HG03103 (cell line): ENCODE measurements around the gene TMEM100.
A peak's percentile ranks its signal among the peaks of the same experiment; 100 is the strongest.

Source experiments
- ATAC-seq: cut with Tn5 transposase; IDR thresholded peaks from one replicate; pipeline ENCODE4 v1.9.1; 2021; ENCODE audit warnings: low read depth; ENCODE audit not compliant: unreplicated experiment

Gene TMEM100

GRCh38 chr17:55745258-55745657 is 22.6 kb upstream of the TMEM100 start:
- ATAC-seq: no peak

- peak; percentile 32 for ATAC-seq
Observed at GRCh38 chr17:55743103-55743679, 20.5 kb upstream of the TMEM100 start.

- peak; percentile 93 for ATAC-seq
Observed at GRCh38 chr17:55742272-55743102, 19.8 kb upstream of the TMEM100 start.

- ATAC-seq: no peak
Observed at GRCh38 chr17:55741356-55741700, 18.7 kb upstream of the TMEM100 start.

- no peak for ATAC-seq
Observed at GRCh38 chr17:55740511-55741355, 18.1 kb upstream of the TMEM100 start.

- no peak for ATAC-seq
Observed at GRCh38 chr17:55737976-55738501, 15.4 kb upstream of the TMEM100 start.

GRCh38 chr17:55735731-55736405 is 13.2 kb upstream of the TMEM100 start:
- ATAC-seq: no peak

- ATAC-seq: no peak
Observed at GRCh38 chr17:55734128-55734781, 11.6 kb upstream of the TMEM100 start.

GRCh38 chr17:55731586-55732250 is 9.1 kb upstream of the TMEM100 start:
- ATAC-seq: no peak

- ATAC-seq: no peak
Observed at GRCh38 chr17:55730808-55731207, 8.1 kb upstream of the TMEM100 start.

- ATAC-seq: no peak
Observed at GRCh38 chr17:55730380-55730779, 7.7 kb upstream of the TMEM100 start.

- no peak for ATAC-seq
Observed at GRCh38 chr17:55729484-55729883, 6.8 kb upstream of the TMEM100 start.

- ATAC-seq: no peak
Observed at GRCh38 chr17:55728833-55729232, 6.2 kb upstream of the TMEM100 start.

GRCh38 chr17:55728361-55728760 is 5.7 kb upstream of the TMEM100 start:
- no peak for ATAC-seq

- no peak for ATAC-seq
Observed at GRCh38 chr17:55727920-55728319, 5.3 kb upstream of the TMEM100 start.

GRCh38 chr17:55727275-55727674 is 4.6 kb upstream of the TMEM100 start:
- no peak for ATAC-seq

GRCh38 chr17:55726440-55726839 is 3.8 kb upstream of the TMEM100 start:
- ATAC-seq: no peak

GRCh38 chr17:55723488-55723848 is 804 bp upstream of the TMEM100 start:
- no peak for ATAC-seq

GRCh38 chr17:55722016-55722736 is 488 bp downstream of the TMEM100 start:
- ATAC-seq: no peak
